HCT116 (cell line): ENCODE data around the gene SSTR3. TPM values are rescaled to one million over a fixed set of nuclear protein-coding genes. Genes with fewer than 3 reads are reported as not detected.

Experiments
- ATAC-seq: fragments of 200-7000 bp; cut with Tn5 transposase; 2 replicates; pipeline ENCODE4 v1.9.1; 2020; ENCODE audit warnings: mild to moderate bottlenecking, moderate library complexity
- BruUV-seq: library from RNA; stranded (reverse); fragments of 400-500 nt; replicated peaks from 2 replicates; lab custom pipeline; 2021; lab: Mats Ljungman, UMichigan
- CTCF ChIA-PET: fragments of 300-600 bp; sonication (Branson Sonifier 250); formaldehyde crosslinking; loops from one replicate; lab custom pipeline; 2021; ENCODE audit warnings: antibody characterized with exemption; lab: Charles Lee
- POLR2A ChIA-PET: fragments of 300-600, 350-600 bp; sonication (Branson Sonifier 250); formaldehyde crosslinking; loops from one replicate; lab custom pipeline; 2021; ENCODE audit warnings: antibody characterized with exemption; lab: Charles Lee
- RAD21 ChIA-PET, 2 experiments: fragments of 300-600 bp; sonication (Branson Sonifier 250); formaldehyde crosslinking; loops; one replicate each; lab custom pipeline; 2023; ENCODE audit warnings: low total read pairs in 2 of 2; ENCODE audit not compliant: uncharacterized antibody in 2 of 2, unreplicated experiment in 2 of 2, low non-redundant PET in 1 of 2; lab: Charles Lee
- DNase-seq: peaks from one replicate; pipeline ENCODE4 v3.0.0-alpha.2; 2010; ENCODE audit warnings: low read depth, low spot score
- H2AFZ ChIP-seq: fragments of 200-600 bp; shearing (Covaris generic), sonication (generic); 2 replicates; pipeline ENCODE4 v1.6.1; 2017; ENCODE audit warnings: low read depth, mixed run types, mixed read lengths, antibody characterized with exemption, low read length; ENCODE audit not compliant: poor library complexity, severe bottlenecking
- H3K27ac ChIP-seq: 2 replicates; pipeline ENCODE4 v1.5.1; 2012; ENCODE audit warnings: low read depth, low read length
- H3K27me3 ChIP-seq: fragments of 200-600 bp; sonication (generic); 2 replicates; pipeline ENCODE4 v1.6.1; 2016; ENCODE audit warnings: mixed run types, low read length, mixed read lengths; ENCODE audit not compliant: insufficient read depth
- H3K36me3 ChIP-seq, 2 experiments: fragments of 200-500 bp in 1 of 2; fragments of 200-600 bp in 1 of 2; sonication (Bioruptor generic) in 1 of 2; sonication (generic) in 1 of 2; 2 replicates each; pipeline versions ENCODE4 v1.5.1 to v1.6.1; 2014 to 2016; ENCODE audit warnings: low read length in 2 of 2, inconsistent platforms in 1 of 2, mixed read lengths in 1 of 2, mixed run types in 1 of 2; ENCODE audit not compliant: insufficient read depth in 2 of 2, control insufficient read depth in 1 of 2
- H3K4me1 ChIP-seq, 2 experiments: fragments of 200-600 bp in 1 of 2; sonication (generic) in 1 of 2; 2 replicates each; pipeline versions ENCODE4 v1.5.1 to v1.6.1; 2012 to 2017; ENCODE audit warnings: low read length in 2 of 2, inconsistent platforms in 1 of 2, mild to moderate bottlenecking in 1 of 2, mixed read lengths in 1 of 2, mixed run types in 1 of 2, moderate library complexity in 1 of 2; ENCODE audit not compliant: insufficient read depth in 2 of 2, control insufficient read depth in 1 of 2
- H3K4me2 ChIP-seq: fragments of 200-600 bp; sonication (generic); 2 replicates; pipeline ENCODE4 v1.6.1; 2017; ENCODE audit warnings: mixed run types, low read length, mixed read lengths
- H3K4me3 ChIP-seq, 2 experiments: fragments of 200-600 bp in 1 of 2; sonication (generic) in 1 of 2; replicated peaks in 1 of 2; 2 replicates each; pipeline ENCODE4 v1.5.1; 2011 to 2016; ENCODE audit warnings: low read length in 2 of 2, control low read depth in 1 of 2, low read depth in 1 of 2, mild to moderate bottlenecking in 1 of 2, mixed read lengths in 1 of 2, mixed run types in 1 of 2
- H3K79me2 ChIP-seq: fragments of 200-600 bp; sonication (generic); 2 replicates; pipeline ENCODE4 v1.6.1; 2017; ENCODE audit warnings: mild to moderate bottlenecking, mixed run types, low read length, moderate library complexity, mixed read lengths; ENCODE audit not compliant: insufficient read depth
- H3K9ac ChIP-seq: fragments of 200-600 bp; sonication (generic); 2 replicates; pipeline ENCODE4 v1.6.1; 2016; ENCODE audit warnings: low read length, mixed read lengths
- H3K9me2 ChIP-seq: fragments of 200-600 bp; sonication (generic), shearing (Covaris generic); 2 replicates; pipeline ENCODE4 v1.6.1; 2017; ENCODE audit warnings: mixed run types, mild to moderate bottlenecking, moderate library complexity; ENCODE audit not compliant: insufficient read depth
- H3K9me3 ChIP-seq, 2 experiments: fragments of 200-500 bp in 1 of 2; fragments of 200-600 bp in 1 of 2; sonication (Bioruptor generic) in 1 of 2; sonication (generic) in 1 of 2; 2 replicates each; pipeline ENCODE4 v1.6.1; 2014 to 2017; ENCODE audit warnings: low read length in 2 of 2, mixed read lengths in 2 of 2, inconsistent platforms in 1 of 2, low read depth in 1 of 2, mild to moderate bottlenecking in 1 of 2, mixed run types in 1 of 2, moderate library complexity in 1 of 2; ENCODE audit not compliant: control insufficient read depth in 1 of 2, insufficient read depth in 1 of 2
- H4K20me1 ChIP-seq: fragments of 200-600 bp; sonication (generic), shearing (Covaris generic); 2 replicates; pipeline ENCODE4 v1.6.1; 2017; ENCODE audit warnings: mixed run types, mild to moderate bottlenecking, moderate library complexity; ENCODE audit not compliant: insufficient read depth
- CEBPB ChIP-seq: IDR thresholded peaks from 2 replicates; pipeline ENCODE4 v1.6.1; 2012; ENCODE audit warnings: low read depth
- EGR1 ChIP-seq: IDR thresholded peaks from 2 replicates; pipeline ENCODE4 v1.6.1; 2012; ENCODE audit warnings: low read depth
- ELF1 ChIP-seq: IDR thresholded peaks from 2 replicates; pipeline ENCODE4 v1.6.1; 2012; ENCODE audit warnings: low read depth, borderline replicate concordance
- EZH2phosphoT487 ChIP-seq: fragments of 200-600 bp; IDR thresholded peaks from 2 replicates; pipeline ENCODE4 v1.6.1; 2018; ENCODE audit warnings: antibody characterized with exemption, borderline replicate concordance
- JUND ChIP-seq: IDR thresholded peaks from 2 replicates; pipeline ENCODE4 v1.6.1; 2012
- POLR2A ChIP-seq: IDR thresholded peaks from 2 replicates; pipeline ENCODE4 v1.7.0; 2011; ENCODE audit warnings: borderline replicate concordance; ENCODE audit not compliant: insufficient read depth, insufficient read length; ENCODE audit errors: extremely low read depth
- RAD21 ChIP-seq: IDR thresholded peaks from 2 replicates; pipeline ENCODE4 v1.6.1; 2012; ENCODE audit warnings: low read depth, mild to moderate bottlenecking
- SIN3A ChIP-seq: IDR thresholded peaks from 2 replicates; pipeline ENCODE4 v1.6.1; 2012; ENCODE audit warnings: low read depth
- SRF ChIP-seq: IDR thresholded peaks from 2 replicates; pipeline ENCODE4 v1.6.1; 2012; ENCODE audit warnings: low read depth
- YY1 ChIP-seq: IDR thresholded peaks from 2 replicates; pipeline ENCODE4 v1.6.1; 2011; ENCODE audit warnings: low read length, low read depth, moderate library complexity, mild to moderate bottlenecking; ENCODE audit not compliant: insufficient replicate concordance; ENCODE audit errors: extremely low read depth
- intact Hi-C: fragments of 100-400 bp; cut with micrococcal nuclease; formaldehyde crosslinking; loops from 2 replicates; pipeline ENCODE4 v1.10.0; 2022
- total RNA-seq: library from RNA; stranded (reverse); gene quantifications from one replicate; pipeline ENCODE4 v1.2.1, GENCODE V29; 2021; ENCODE audit not compliant: unreplicated experiment
- TF ChIP-seq, protein P1 (sequence below): IDR thresholded peaks from 2 replicates; pipeline ENCODE4 v1.6.1; 2012

Gene SSTR3
- total RNA-seq, 1 experiment from 2014 or later: not detected

- Histone ChIP-seq H3K4me2 (no peak overlapping the region), H3K4me1 (peaks cover 21 to 22% of the 10 kb centered on the region in 2 experiments), H3K27me3 (no peaks in the 10 kb centered on the region), H3K27ac (no peak overlapping the region), H4K20me1 (no peaks in the 10 kb centered on the region), H3K9ac (no peak overlapping the region), H3K79me2 (no peaks in the 10 kb centered on the region), H2AFZ (no peak overlapping the region), H3K36me3 (no peaks in the 10 kb centered on the region), H3K4me3 (no peak overlapping the region), H3K9me2 (no peaks in the 10 kb centered on the region), H3K9me3 (no peaks in the 10 kb centered on the region)
- ATAC-seq (no peak), DNase-seq (no peak)
- CTCF ChIA-PET: interaction anchor here (3.7 kb wide), 1 partner anchor 10 kb away, joined by 23 read pairs; no protein-coding TSS in a partner anchor
- RAD21 ChIA-PET: no interaction called here
- POLR2A ChIA-PET: no interaction called here
- TF ChIP-seq CEBPB (no peak), RAD21 (no peak), SIN3A (no peak), POLR2A (no peak), JUND (no peak), YY1 (no peak), SRF (no peak), EGR1 (no peak)
- intact Hi-C loops: no loop called here
- no TSS peak for BruUV-seq
Observed at GRCh38 chr22:37249986-37250385, 37.7 kb upstream of the SSTR3 start.

- no TSS peak for BruUV-seq
- peaks cover 6% of the 10 kb centered on the region; the same call in 1 of the 2 replicates for H3K79me2 ChIP-seq
- no peak overlapping the region for H3K4me3 ChIP-seq
- no peak for ATAC-seq
- no peak overlapping the region for H3K9ac ChIP-seq
- no peak overlapping the region for H3K4me2 ChIP-seq
- CTCF ChIA-PET: interaction anchor here (3.7 kb wide), 1 partner anchor 12 kb away, joined by 23 read pairs; no protein-coding TSS in a partner anchor
- peaks cover 7 to 20% of the 10 kb centered on the region in 2 experiments for H3K4me1 ChIP-seq
- H3K27ac ChIP-seq: no peak overlapping the region
- no peak for DNase-seq
- no peaks in the 10 kb centered on the region for H4K20me1 ChIP-seq
- H3K9me2 ChIP-seq: no peaks in the 10 kb centered on the region
- H3K36me3 ChIP-seq: no peaks in the 10 kb centered on the region
- H3K9me3 ChIP-seq: no peaks in the 10 kb centered on the region
- no peak overlapping the region for H2AFZ ChIP-seq
- no peak for TF ChIP-seq POLR2A
- no peak for TF ChIP-seq EZH2phosphoT487
- TF ChIP-seq, protein P1, sequence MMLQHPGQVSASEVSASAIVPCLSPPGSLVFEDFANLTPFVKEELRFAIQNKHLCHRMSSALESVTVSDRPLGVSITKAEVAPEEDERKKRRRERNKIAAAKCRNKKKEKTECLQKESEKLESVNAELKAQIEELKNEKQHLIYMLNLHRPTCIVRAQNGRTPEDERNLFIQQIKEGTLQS: no peak
- no peak for TF ChIP-seq SRF
- TF ChIP-seq ELF1: no peak
- intact Hi-C loops: no loop called here
- RAD21 ChIA-PET: no interaction called here
- POLR2A ChIA-PET: interaction anchor here (0.5 to 1.8 kb wide), 2 partner anchors 11 to 438 kb away, joined by 3 to 6 read pairs; no protein-coding TSS in a partner anchor
- H3K27me3 ChIP-seq: no peaks in the 10 kb centered on the region
Observed at GRCh38 chr22:37248251-37248650, 36.0 kb upstream of the SSTR3 start.
